Natural killer cell (primary cell): Measurements from ENCODE around the gene ACY1. TPM values are rescaled to one million over a fixed set of nuclear protein-coding genes. Genes with fewer than 3 reads are reported as not detected.

Experiments
- ATAC-seq, 3 donors: fragments of 150-1000 bp in 2 of 3; fragments of 200-7000 bp in 1 of 3; cut with Tn5 transposase; 1 replicate in 1 of 3; 2 replicates in 2 of 3; pipeline ENCODE4 v1.10.0; 2021; ENCODE audit warnings: mild to moderate bottlenecking in 2 of 3, moderate library complexity in 2 of 3
- DNase-seq, 2 donors: peaks; one replicate each; pipeline versions ENCODE4 v3.0.0 to v3.0.0-alpha.2; 2013 to 2021; ENCODE audit warnings: mixed read lengths in 1 of 2
- H3K27ac ChIP-seq: one replicate; pipeline ENCODE4 v1.5.1; 2013; ENCODE audit warnings: mild to moderate bottlenecking, low read length
- H3K27me3 ChIP-seq: one replicate; pipeline ENCODE4 v1.6.1; 2013; ENCODE audit warnings: low read length; ENCODE audit not compliant: control insufficient read depth, insufficient read depth
- H3K36me3 ChIP-seq: one replicate; pipeline ENCODE4 v1.6.1; 2013; ENCODE audit warnings: low read length; ENCODE audit not compliant: control insufficient read depth, insufficient read depth
- H3K4me1 ChIP-seq: one replicate; pipeline ENCODE4 v1.6.1; 2013; ENCODE audit warnings: low read length; ENCODE audit not compliant: control insufficient read depth, insufficient read depth
- H3K4me3 ChIP-seq: one replicate; pipeline ENCODE4 v1.5.1; 2013; ENCODE audit warnings: low read length
- H3K9me3 ChIP-seq: one replicate; pipeline ENCODE4 v1.6.1; 2013; ENCODE audit warnings: low read length; ENCODE audit not compliant: control insufficient read depth, insufficient read depth
- H3K27ac Mint-ChIP-seq, 2 donors: one replicate each; pipeline ENCODE4 v1.8.0; 2022; ENCODE audit warnings: mild to moderate bottlenecking in 2 of 2, mixed read lengths in 2 of 2, moderate library complexity in 1 of 2
- H3K27me3 Mint-ChIP-seq, 2 donors: one replicate each; pipeline ENCODE4 v1.8.0; 2022; ENCODE audit warnings: low read depth in 2 of 2, mixed read lengths in 2 of 2
- H3K36me3 Mint-ChIP-seq: one replicate; pipeline ENCODE4 v1.8.0; 2022; ENCODE audit warnings: mixed read lengths
- H3K4me1 Mint-ChIP-seq, 2 donors: one replicate each; pipeline ENCODE4 v1.8.0; 2022; ENCODE audit warnings: mixed read lengths in 2 of 2
- H3K4me3 Mint-ChIP-seq: one replicate; pipeline ENCODE4 v1.8.0; 2022; ENCODE audit warnings: mild to moderate bottlenecking, moderate library complexity, mixed read lengths
- H3K9me3 Mint-ChIP-seq, 2 donors: one replicate each; pipeline ENCODE4 v1.8.0; 2022; ENCODE audit warnings: mixed read lengths in 2 of 2
- CTCF ChIP-seq: fragments of 200-600 bp; IDR thresholded peaks from one replicate; pipeline ENCODE4 v1.8.0; 2022; ENCODE audit warnings: antibody characterized with exemption
- WGBS: methylation state at CpG from one replicate; pipeline ENCODE4 v1.1.7; 2013; ENCODE audit warnings: missing lambda C conversion rate; ENCODE audit not compliant: insufficient coverage; 5-methylcytosine and 5-hydroxymethylcytosine counted together
- intact Hi-C: fragments of 100-400 bp; cut with micrococcal nuclease; formaldehyde crosslinking; loops from one replicate; pipeline ENCODE4 v1.14.2; 2022
- total RNA-seq, 4 donors: library from RNA; stranded (reverse); fragments of 120-200 nt in 1 of 4; gene quantifications; one replicate each; pipeline versions ENCODE4 v1.2.3 to v1.2.4, GENCODE V29; 2013 to 2022

The ACY1 gene
- total RNA-seq, 3 donors from 2014 or later (not counting 1 experiment from before 2014, with no cell fraction given): 8.4 to 19.5 (median 13.8) TPM

- intact Hi-C loops: no loop called here
- Histone ChIP-seq H3K4me1 (no peaks in the 10 kb centered on the region), H3K27ac (no peak overlapping the region), H3K4me3 (no peak overlapping the region), H3K36me3 (no peaks in the 10 kb centered on the region), H3K9me3 (no peaks in the 10 kb centered on the region), H3K27me3 (no peaks in the 10 kb centered on the region)
- Mint-ChIP-seq H3K36me3 (no peaks in the 10 kb centered on the region), H3K27me3 (peaks cover 0 to 3% of the 10 kb centered on the region in 2 donors), H3K27ac (no peak overlapping the region), H3K4me3 (no peak overlapping the region), H3K4me1 (no peaks in the 10 kb centered on the region), H3K9me3 (no peaks in the 10 kb centered on the region)
- no peak for TF ChIP-seq CTCF
- DNase-seq: no peak
- 76% methylated on average over 7 of the region's 7 CpGs for WGBS
- no peak for ATAC-seq
Measured at GRCh38 chr3:52025453-52025852, 42.1 kb downstream of the ACY1 start.

- Histone ChIP-seq H3K4me3 (no peak overlapping the region), H3K9me3 (no peaks in the 10 kb centered on the region), H3K27ac (no peak overlapping the region), H3K4me1 (no peaks in the 10 kb centered on the region), H3K36me3 (no peaks in the 10 kb centered on the region), H3K27me3 (no peaks in the 10 kb centered on the region)
- DNase-seq (no peak), ATAC-seq (no peak)
- no peak overlapping the region for H3K4me3 Mint-ChIP-seq
- H3K4me1 Mint-ChIP-seq: no peaks in the 10 kb centered on the region
- no peak overlapping the region for H3K27ac Mint-ChIP-seq
- H3K9me3 Mint-ChIP-seq: no peaks in the 10 kb centered on the region
- intact Hi-C loops: no loop called here
- no peaks in the 10 kb centered on the region for H3K36me3 Mint-ChIP-seq
- WGBS: 83% methylated on average over 4 of the region's 4 CpGs
- H3K27me3 Mint-ChIP-seq: peaks cover 0 to 3% of the 10 kb centered on the region in 2 donors
- TF ChIP-seq CTCF: no peak
Measured at GRCh38 chr3:52026041-52026440, 42.7 kb downstream of the ACY1 start.

GRCh38 chr3:52028572-52028971, 45.2 kb downstream of the ACY1 start:
- H3K36me3 Mint-ChIP-seq: no peaks in the 10 kb centered on the region
- no peak overlapping the region for H3K4me3 Mint-ChIP-seq
- no peaks in the 10 kb centered on the region for H3K9me3 ChIP-seq
- no peak for TF ChIP-seq CTCF
- H3K27me3 ChIP-seq: no peaks in the 10 kb centered on the region
- peaks cover 0 to 3% of the 10 kb centered on the region in 2 donors for H3K27me3 Mint-ChIP-seq
- no peak overlapping the region for H3K27ac ChIP-seq
- no peak for ATAC-seq
- WGBS: 94% methylated on average over 10 of the region's 12 CpGs
- no peaks in the 10 kb centered on the region for H3K36me3 ChIP-seq
- H3K27ac Mint-ChIP-seq: no peak overlapping the region
- H3K4me1 Mint-ChIP-seq: no peaks in the 10 kb centered on the region
- DNase-seq: no peak
- intact Hi-C loops: no loop called here
- no peaks in the 10 kb centered on the region for H3K9me3 Mint-ChIP-seq
- H3K4me3 ChIP-seq: no peak overlapping the region
- no peaks in the 10 kb centered on the region for H3K4me1 ChIP-seq

GRCh38 chr3:52029053-52029452, 45.7 kb downstream of the ACY1 start:
- H3K27me3 Mint-ChIP-seq: peaks cover 0 to 3% of the 10 kb centered on the region in 2 donors
- H3K27ac Mint-ChIP-seq: no peak overlapping the region
- 93% methylated on average over 9 of the region's 9 CpGs for WGBS
- intact Hi-C loops: no loop called here
- H3K4me3 Mint-ChIP-seq: no peak overlapping the region
- no peaks in the 10 kb centered on the region for H3K4me1 Mint-ChIP-seq
- no peak for TF ChIP-seq CTCF
- H3K4me1 ChIP-seq: no peaks in the 10 kb centered on the region
- ATAC-seq (no peak), DNase-seq (no peak)
- no peaks in the 10 kb centered on the region for H3K36me3 ChIP-seq
- H3K36me3 Mint-ChIP-seq: no peaks in the 10 kb centered on the region
- no peak overlapping the region for H3K27ac ChIP-seq
- no peak overlapping the region for H3K4me3 ChIP-seq
- H3K9me3 ChIP-seq: no peaks in the 10 kb centered on the region
- no peaks in the 10 kb centered on the region for H3K9me3 Mint-ChIP-seq
- H3K27me3 ChIP-seq: no peaks in the 10 kb centered on the region
